NCI-H146 treated with DMSO at 0.1 percent for 48 hours (cell line): ENCODE measurements around the gene GJB4.
"Not testable (repeated sequence)": the region's sequence is repeated elsewhere in the genome, so short reads cannot be mapped to it uniquely, and the experiment has no call there.

Experiments
- DNase-seq: peaks from one replicate; lab custom pipeline; 2025; ENCODE audit not compliant: unreplicated experiment; lab: John Stamatoyannopoulos, UW

The GJB4 gene

DNA sequence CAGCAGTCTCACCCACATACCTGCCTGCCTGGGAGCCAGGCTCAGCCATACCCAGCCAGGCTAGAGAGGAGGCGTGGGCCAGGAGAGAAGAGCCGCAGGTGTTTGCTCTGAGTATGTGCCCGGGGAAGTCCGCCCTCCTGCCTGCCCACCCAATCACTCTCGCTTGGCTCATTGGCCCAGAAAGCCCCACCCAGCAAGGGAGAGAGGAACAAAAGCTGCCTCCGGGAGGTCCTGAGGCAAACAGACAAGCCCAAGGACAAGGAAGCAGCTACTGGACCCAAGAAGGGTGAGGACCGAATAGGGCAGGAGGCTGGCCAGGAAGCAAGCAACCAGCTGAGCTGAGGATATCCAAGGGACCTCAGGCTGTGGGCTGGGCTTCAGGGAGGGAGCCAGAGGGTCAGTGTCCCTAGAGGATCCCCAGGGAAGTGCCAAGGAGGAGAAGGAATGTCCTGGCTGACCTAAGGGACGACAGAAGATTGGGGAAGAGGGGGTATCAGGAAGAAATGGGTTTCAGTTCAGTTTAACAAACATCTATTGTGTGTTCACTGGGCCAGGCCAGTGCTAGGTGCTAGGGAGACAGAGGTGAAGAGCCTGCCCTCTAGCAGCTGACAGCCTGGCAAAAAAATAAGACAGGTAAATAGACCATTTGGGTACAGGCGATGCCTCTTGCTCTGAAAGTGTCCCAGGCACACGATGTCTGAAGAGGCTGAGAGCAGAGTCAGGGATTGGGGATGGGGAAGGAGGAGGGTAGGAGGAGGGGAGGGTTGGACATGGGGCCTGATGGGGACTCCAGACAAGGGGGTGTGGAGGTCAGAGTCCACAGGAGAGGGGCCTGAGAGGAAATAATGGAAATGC, at the start of gene GJB4:
Gene GJB4, plus strand, starts transcription at position 238 of the 855 bp plus-strand sequence. CDS start 1,515 bp downstream, outside the sequence.
- no peak for DNase-seq

DNA sequence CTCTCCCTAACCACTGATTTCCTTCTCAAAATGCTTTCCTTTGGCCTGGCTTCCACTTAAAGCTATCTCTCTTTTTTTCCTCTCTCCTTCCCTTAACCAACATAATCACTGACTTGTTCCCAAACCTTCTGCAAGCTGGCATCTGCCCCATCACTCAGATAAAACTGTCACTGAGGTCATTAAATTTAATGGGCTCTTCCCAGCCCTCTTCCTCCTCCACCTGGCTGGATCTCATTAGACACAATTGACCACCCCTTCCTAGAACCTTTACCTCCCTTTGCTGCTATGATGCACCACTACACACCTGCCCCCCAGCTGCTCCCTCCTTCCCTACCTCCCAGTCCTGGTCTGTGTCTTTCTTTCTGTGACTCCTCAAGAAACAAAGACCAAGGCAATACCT, 48.7 kb upstream of the GJB4 start:
- no peak for DNase-seq

DNA sequence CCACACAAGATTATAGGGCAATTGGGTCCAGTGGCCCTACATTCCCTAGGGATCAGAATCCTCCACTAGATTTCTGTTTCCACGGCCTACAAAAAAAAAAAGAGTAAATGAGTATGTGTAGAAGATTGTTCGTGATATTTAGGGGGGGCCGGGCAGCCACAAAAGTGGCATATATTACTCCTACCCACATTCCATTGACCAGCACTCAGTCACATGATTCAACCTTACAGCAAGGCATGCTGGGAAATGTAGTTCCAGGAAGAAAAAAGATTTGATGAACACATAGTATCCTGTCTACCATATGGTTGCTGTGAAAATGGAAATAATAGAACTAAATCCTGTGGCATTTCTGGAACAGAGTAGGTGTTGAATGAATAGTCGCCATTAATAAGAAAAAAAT, 48.1 kb upstream of the GJB4 start:
- no peak for DNase-seq

DNA sequence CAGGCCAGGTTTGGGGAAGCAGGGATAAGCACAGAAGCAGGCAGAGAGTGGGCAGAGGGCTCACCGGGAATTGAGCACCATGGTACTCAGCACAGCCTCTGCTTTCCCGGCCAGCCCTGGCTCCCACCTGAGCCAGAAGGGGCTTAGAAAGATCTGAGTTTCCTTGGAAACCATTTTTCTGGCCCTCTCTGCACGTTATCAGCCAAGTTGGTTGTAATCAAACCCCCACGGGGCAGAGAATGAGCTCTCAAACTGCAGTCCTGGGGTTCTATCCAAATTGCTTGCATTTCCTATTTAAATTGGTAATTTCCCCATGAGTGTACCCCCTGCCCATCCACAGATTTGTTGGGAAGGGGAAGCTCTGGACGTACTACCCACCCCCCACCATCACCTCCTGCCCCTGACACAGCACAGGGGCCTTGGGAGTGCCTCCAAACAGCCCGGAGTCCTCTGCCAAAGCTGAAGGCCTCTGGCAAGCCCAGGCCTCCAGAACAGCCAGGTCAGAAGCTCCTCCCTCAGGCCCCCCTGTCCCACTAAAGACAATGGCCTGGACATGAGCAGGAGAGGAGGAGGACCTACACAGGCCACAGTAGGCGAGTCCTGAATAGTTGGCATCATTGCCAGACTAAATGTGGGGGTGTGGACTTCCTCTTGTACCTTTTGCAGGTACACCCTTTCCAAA, 47.4 kb upstream of the GJB4 start:
- no peak for DNase-seq

DNA sequence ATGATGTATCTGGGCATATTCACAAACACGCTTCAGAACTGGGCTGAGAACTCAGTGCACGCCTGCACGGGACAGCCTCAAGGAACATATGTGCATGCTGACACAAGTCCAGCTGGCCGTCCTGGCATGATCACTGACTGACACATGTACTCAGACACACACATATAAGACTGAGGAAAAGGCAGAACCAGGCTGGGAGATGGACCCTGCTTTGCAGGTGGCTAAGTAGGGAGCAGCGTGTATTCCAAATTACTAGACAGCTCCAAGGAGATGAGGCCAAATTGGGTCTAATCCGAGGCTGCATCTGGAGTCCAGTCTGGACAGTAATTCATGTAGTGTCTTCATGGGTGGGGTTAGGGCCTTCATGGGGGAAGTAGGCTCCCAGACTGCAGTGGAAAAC, 46.1 kb upstream of the GJB4 start:
- no peak for DNase-seq

DNA sequence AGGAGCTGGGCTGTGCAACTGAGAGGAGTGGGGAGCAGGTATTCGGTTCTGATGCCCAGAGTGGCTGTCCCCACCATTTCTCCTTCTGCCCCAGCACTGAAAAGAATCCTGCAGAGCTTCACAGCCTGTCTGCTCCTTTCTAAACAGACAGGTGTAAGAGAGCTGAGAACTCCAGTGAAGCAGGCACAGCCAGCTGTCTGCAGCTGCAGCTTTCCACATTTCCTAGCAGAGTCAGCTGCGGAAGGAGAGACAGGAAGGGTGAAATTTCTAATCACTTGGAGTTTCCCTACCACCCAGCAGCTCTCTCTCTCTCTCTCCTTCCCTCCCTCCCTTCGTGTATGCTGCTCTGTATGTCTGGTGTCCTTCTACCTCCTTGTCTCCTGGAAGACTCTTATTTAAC, 45.2 kb upstream of the GJB4 start:
- no peak for DNase-seq

DNA sequence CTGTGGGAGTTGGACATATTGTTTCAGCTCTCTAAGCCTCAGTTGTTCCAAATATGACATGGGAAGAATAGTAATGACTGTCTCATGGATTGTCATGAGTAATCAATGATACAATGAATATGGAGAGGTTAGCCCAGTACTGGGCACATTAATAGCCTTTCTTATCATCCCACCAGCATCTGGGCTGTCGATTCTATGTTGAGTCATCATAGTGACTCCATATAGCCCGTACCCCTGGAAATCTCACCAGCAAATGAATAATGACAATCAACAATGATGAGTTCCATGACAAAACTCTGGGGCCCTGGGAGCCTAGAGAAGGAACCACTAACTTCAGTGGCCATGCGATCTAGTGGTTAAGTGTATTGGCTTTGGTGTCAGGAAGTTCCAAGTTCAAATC, 44.4 kb upstream of the GJB4 start:
- no peak for DNase-seq

DNA sequence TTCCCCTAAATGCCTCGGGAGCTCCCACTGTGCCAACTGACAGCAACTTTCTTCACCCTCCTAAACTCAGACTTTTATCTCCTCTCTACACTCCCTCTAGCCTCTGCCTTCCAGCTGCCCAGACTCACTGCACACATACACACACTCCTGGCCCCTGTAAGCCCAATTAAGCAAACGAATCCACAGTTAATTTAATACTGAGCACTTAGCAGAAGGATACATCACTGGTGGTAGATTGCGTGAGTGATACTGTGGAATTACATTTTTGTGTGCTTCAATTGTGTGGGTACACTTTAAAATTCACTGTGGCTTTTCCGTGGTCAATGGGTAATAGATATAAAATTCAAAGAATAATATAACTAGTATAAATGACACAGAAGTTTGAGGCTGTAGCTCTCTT, 38.3 kb upstream of the GJB4 start:
- DNase-seq = no peak

DNA sequence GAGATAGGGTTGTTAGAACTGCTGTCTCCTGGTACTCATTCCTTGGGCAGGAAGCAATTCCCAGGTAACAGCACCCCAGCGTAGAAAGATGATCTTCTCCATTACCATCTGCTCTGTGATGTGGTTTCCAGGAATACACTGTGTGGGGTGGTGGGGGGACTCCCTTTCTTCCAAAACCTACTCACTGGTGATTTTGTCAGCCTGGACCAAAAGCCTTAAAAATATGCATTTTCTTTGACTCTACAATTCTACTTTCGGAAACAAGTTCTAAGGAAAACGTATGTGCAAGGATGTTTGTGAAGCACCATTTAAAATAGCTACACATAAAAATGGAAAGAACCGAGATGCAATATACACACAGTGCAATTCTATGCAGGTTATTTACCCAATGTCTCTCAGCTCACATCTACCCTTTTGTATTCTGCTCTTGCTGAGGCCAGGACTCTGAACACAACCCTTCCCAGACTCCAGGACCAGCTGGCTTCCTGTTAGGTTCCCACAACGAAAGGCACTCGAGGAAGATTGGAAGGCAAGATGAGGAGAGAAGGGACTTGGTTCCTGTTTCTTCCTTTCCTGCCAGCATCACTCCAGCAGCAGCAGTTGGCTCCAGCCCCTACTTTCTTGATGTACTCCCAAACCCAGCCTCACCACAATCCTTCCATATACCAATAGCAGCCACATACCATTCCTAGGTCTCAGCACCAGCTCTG, 37.7 kb upstream of the GJB4 start:
- DNase-seq = no peak

DNA sequence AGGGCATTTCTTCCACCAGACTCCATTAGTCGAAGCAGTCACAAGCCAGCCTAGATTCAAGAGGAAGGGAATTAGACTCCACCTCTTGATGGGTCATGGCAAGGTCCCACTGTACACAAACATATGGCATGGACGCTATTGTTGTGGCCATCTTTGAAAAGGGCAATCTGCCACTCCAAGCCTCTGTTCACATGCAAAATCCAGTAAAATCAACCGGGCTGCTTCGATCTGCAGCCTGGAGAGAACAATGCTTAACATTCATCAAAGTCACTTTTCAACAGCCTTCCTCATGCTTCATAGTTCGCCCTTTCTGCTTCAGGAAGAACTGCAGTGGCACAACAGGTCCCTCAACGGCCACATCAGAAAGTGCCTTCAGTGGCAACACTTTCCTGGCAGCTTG, 32.7 kb upstream of the GJB4 start:
- DNase-seq = no peak

DNA sequence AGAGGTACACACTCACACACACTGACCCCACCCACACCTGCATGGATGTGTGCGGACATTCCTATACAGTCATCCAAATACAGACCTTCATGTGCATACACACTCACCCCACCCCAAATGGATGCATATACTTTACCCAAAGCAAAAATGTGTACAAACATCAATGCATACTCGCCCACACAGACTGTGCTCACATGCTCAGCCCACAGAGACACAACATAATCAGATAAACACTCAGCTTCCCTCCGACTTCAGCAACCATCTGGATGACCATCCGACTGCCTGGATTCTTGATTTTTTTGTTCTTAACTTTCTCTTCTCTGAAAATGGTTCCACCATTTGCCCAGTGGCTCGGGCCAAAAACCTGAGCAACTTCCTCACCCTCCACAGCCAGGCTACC, 29.1 kb upstream of the GJB4 start:
- DNase-seq = no peak

DNA sequence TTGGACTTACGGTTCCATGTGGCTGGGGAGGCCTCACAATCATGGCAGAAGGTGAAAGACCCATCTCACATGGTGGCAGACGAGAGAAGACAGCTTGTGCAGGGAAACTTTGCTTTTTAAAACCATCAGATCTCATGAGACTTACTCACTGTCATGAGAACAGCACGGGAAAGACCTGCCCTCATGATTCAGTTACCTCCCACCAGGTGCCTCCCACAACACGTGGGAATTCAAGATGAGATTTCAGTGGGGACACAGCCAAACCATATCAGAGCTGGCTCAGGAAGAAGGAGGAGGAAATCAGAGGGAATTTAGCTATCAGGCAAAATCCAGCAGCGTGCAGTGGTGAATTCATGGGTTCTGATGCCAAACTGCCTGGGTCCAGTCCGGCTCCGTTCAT, 26.7 kb upstream of the GJB4 start:
- not testable (repeated sequence) for DNase-seq

DNA sequence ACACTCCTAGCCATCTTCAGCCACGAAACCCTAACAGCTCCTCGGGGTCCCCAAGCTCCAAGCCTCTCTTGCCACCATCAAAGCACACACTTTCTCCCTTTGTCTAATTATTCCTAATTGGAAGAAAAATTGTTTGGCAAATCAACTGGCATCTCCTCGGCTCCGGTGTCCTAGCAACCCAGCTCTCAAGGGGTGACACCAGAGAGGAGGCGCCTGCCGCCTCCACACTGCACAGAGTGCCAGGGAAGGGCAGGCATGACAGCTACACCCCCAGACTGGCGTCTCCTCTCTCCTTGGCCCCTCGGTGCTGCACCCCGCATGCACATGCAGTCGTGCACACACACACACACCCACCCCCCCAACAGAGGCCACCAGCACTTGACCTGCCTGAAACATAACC, 22.8 kb upstream of the GJB4 start:
- DNase-seq = no peak

DNA sequence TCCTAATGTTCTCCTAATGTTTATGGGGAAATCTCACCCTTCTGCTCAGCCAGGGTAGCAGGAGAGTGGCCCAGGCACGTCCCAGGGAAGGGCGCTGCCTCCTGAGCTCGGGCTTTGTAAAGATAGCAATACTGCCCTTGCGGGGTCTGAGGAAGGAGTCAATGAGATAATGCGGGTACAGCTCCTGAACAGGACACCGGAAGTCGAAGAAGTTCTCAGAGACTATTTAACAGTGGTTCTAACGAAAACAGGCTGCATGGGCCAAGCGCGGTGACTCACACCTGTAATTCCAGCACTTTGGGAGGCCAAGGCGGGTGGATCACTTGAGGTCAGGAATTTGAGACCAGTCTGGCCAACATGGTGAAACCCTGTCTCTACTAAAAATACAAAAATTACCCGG, 22.3 kb upstream of the GJB4 start:
- DNase-seq = not testable (repeated sequence)

DNA sequence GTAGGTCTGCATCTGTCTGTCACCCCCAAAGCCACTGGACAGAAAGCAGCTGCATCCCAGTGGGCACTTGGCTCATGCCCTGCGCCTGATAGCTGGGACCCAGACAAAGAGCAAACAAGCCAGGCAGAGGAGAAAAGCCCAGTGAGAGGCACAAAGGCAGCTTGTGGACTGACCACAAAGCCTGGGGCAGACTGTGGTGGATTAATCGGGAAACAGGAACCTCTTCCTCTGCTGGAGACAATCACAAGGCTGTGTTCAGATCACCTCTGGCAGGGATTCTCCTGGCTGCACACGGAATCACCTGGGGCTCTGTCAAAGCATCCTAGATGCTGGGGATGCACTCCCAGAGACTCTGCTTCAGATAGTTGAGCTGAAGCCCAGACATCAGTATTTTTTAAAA, 19.9 kb upstream of the GJB4 start:
- no peak for DNase-seq

DNA sequence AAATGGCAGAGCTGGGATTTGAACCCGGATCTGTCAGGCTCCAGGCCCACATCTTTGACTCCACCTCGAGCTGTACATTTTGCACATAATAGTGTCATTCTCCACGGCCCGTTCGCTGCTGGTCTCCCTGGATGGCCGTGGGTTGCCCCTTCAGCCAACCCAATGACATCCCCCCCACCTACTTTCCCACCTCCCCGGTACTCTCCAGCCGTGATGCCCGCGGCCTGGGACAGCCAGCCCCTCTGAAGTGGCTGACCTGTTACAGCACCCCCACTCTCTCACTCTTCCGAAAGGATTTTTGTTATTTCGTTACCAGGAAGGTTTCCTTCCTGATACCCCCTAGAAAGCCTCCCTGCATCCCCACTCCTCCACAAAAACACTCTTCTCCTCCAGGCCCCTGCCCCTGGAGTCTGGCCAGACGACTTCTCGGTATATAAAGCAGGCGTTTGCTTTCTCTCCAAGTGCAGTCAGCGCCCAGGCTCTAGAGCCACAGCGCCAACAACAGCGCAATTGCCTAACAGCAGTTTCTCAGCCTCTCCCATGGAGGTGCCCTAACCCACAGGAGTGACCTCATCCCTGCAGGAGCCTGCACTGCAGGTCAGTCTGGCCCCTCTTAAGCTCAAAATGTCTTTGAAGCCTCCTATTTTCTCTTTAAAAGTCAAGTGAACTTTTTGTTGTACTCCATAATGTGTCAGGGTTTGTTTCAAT, 19.2 kb upstream of the GJB4 start:
- DNase-seq = no peak

DNA sequence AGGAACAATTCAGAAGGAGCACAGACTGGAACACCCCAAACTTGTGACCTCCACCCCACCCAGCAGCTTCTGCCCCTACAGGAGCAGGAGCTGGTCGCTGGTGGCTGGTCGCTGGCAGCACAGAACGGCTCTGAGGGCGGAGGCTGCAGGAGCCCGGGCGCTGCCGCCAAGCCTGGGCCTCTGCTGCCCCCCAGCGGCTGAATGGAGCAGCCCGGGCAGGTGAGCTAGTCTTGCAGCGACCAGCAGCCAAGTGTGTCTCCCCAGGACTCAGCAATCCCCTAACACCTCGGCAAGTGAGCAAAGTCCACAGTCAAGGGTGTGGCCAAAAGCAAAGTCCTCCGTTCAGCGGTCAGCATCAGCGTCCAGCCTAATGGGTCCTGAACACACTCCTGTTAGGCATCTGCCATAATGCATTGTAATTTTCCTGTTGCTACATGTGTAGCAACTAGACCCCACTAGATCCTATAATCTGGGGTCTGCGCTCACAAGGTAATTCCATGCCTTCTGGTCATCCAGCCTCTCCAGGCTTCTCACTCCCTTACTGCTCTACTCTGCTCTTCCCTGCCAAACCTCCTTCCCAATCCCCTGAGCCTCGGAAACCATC, 16.8 kb upstream of the GJB4 start:
- peak; percentile 10 for DNase-seq

DNA sequence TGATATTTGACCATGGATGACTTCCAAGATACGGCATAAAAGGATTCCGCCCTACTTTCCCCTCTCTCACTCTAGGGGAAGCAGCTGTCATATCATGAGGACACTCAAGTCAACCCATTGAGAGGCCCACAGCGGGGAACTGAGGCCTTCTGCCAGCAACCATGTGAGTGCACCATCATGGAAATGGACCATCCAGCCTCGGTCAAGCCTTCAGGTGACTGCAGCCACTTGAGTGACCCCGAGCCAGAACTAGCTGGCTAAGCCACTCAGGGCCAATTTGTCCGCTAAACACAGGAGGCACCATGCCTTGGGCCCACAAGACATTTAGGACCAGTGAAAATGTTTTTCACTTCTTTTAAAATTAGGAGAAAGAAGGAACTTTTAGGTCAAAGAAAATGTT, 15.8 kb upstream of the GJB4 start:
- DNase-seq = no peak

DNA sequence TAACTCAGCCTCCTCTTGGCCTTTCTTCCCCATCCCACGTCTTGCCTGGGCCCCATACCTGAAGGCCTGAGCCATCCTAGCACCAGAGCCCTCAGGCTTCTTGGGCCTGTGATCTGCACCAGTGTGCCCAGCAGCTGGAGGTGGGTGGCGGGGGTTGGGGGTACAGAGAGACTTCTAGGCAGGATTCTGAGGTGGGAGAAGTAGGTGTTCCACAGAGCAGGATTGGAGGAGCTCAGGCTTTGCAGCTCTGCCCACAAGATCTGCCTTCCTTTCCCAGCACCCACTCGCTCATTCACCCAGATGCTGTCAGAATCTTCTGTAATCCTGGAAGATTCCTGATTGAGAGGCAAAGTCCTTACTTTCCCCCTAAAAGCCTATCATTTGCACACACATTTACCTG, 14.7 kb upstream of the GJB4 start:
- no peak for DNase-seq

DNA sequence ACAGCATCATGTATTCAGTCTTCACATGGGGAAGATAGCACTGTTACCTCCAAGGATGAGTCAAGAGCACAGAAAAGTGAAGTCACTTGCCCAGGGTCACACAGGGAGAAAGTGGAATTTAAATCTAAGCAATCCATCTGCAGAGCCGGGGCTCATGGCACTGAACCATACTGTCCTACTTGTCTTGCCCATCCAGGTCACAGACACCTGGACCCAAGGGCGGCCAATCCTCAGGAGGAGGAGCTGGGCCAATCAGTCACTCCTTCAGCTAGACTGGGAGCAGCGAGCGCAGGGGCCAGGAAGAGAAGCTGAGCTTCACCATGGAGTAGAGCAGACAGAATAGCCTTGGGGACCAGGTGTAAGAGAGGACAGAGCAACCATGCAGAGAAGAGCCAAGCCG, 13.9 kb upstream of the GJB4 start:
- DNase-seq = no peak

DNA sequence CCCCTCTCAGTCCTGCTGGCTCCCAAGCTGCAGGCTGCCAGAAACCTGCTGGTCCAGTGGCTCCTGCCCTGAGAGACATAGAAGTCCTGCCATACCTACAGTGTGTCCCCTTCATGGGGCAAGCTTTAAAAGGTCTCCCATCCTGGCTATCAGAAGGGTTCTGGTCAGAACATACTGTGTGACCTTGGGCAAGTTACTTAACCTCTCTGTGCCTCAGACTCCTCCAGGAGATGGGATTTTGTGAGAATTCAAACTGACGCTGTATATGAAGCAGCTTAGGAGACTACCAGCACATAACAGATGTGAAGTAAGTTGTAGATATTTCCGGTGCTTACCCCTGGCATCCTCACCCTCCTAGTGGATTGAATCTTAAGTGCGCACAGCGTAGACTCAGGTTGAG, 13.4 kb upstream of the GJB4 start:
- DNase-seq = no peak
